CD4-positive, alpha-beta T cell treated with Interferon alpha-2 for 1 hour (primary cell): Measurements from ENCODE around the gene SUGCT.

Experiments used
- DNase-seq, 2 donors: peaks; one replicate each; pipeline ENCODE4 v3.0.0-alpha.2; 2020 to 2022

SUGCT gene

DNA sequence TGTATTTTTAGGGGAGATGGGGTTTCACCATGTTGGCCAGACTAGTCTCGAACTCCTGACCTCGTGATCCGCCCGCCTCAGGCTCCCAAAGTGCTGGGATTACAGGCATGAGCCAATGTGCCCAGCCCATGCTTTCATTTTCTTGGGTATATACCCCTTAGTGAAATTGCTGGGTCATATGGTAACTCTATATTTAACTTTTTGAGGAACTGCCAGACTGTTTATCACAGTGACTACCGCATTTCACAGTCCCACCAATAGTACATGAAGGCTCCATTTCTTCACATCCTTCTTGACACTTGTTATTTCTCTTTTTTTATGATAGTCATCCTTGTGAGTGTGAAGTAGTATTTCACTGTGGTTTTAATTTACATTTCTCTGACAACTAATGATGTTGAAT, 134.0 kb downstream of the SUGCT start:
- peak; percentile 17 to 41 for DNase-seq

DNA sequence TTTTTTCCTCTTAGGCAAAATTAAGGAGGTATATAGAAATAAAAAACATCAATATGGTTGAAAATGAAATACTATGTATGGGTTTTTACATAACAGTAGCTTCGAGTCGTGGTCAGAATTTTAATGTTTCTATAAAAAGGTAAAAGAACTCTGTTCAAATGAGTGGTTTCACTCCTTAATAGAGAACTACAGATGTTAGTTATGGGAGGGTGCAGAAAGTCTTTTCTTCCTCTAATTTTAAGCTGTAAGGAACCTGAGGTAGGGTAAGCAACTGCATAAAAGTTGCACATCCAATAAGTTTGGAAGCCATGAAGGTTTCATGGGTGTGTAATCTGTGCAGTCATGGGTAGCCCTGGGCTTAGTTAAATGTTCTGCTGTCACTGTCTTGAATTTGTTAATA, 141.3 kb downstream of the SUGCT start:
- no peak for DNase-seq

DNA sequence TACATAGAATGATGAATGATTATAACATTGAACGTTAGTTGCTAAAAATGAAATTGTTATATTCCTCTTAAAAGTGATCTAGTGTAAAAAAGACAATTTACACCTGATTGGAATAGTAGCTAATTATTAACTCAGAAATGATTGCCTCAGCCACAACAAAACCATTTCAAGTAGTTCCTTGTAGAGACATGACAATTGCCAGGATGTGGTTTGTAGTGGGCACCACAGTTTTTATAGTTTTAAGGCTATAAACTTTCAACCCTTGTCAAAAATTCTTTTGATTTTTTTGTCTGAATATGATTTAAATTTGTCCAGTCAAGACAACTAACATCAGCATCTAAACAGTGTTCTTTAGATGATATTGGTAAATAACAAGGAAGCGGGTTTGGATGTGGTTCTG, 145.2 kb downstream of the SUGCT start:
- DNase-seq = no peak

DNA sequence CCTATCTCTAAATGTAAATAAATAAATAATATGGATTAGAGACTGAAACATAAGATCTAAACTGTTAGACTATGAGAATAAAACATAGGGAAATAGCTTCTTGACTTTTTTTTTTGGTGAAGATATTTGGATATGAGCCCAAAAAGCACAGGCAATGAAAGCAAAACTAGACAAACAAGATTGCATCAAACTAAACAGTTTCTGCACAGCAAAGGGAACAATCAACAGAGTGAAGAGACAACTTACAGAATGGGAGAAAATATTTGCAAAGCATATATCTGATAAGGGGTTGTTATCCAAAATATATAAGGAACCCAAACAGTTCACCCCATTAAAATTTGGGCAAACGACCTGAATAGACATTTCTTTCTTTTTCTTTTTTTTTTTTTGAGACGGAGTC, 148.1 kb downstream of the SUGCT start:
- no peak for DNase-seq

DNA sequence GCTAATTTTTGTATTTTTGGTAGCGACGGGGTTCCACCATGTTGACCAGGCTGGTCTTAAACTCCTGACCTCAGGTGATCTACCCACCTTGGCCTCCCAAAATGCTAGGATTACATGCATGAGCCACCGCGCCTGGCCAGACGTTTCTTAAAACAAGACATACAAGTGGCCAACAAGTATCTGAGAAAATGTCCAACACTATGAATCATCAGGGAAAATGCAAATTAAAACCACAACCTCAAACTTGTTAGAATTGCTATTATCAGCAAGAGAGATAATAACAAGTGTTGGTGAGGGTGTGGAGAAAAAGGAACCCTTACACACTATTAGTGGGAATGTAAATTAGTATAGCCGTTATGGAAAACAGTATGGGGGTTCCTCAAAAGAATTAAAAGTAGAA, 148.6 kb downstream of the SUGCT start:
- DNase-seq = no peak

DNA sequence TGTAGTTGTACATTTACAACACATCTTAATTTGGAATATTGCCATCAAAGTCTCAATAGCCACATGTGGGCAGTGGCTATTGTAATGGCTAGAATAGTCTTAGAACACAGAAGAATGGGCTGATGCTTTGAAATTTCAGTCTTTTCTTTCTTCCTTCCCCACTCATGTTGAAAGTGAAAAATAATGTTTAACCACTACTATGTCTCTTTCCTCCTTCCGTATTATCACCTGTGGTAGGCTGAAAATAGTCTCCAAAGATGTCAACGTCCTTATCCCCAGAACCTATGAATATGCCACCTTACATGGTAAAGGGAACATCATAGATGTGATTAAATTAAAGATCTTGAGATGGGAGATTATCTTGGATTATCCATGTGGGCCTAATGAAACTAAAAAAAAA, 154.0 kb downstream of the SUGCT start:
- DNase-seq = no peak

DNA sequence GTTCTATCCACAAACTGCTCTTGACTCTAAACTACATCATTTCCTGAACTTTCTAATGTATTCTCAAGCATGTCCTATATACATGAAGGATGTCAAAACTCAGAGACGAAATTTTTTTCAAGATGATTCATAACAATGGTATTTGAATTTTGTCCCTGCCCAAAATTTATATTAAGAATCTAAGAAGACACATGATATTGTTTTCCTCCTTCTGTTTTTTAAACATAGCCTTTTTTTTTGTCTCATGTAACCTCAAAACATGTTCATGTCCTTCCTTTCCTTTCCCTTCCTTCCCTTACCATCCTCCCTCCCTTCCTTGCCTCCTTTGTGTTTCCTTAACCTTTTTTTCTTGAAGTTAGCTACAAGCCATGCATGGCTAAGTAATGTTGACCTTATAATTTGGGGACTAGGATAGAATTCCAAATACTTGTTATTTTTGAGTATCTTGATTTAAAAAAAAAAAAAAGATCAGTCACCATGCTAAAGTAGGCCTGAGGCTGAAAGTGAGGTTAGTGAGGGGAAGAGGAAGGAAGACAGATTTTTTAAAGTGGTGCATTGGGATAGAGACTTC, 163.0 kb downstream of the SUGCT start:
- DNase-seq = no peak

DNA sequence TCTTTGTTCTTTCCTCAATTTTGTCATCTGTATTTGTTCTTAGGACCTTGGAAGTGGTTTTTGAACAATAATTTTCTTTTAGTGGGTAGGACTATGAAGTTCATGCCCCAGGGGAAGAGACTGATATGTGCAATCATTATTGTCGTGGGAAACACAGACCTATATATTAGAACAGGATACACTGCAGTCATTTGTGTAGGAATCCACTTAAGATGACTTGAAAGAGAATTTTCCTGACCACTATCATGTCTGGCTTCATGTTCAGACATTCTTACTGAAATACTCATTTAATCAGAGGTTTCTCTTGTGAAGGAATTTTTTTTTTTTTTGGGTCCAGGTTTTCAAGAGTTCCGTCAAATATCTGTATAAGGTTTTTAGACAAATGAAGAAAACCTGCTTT, 163.6 kb downstream of the SUGCT start:
- DNase-seq = no peak

DNA sequence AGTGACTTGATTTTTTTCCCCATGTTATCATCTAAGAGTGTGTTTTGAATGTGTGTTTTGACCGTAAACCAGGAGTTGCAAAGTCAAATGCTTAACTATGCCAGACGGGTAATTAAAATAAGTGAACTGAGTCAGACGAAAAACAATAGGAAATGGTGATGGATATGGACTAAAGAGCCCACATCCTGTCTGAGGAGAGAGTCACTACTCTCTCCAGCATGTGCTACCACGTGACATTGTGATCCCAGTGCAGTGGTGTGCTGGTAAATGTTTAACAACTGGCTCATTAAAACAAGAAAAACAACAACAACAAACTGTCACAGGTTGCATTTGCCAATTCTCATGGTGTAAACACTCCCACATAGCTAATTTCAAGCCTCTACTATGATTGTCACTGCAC, 164.3 kb downstream of the SUGCT start:
- DNase-seq = no peak

DNA sequence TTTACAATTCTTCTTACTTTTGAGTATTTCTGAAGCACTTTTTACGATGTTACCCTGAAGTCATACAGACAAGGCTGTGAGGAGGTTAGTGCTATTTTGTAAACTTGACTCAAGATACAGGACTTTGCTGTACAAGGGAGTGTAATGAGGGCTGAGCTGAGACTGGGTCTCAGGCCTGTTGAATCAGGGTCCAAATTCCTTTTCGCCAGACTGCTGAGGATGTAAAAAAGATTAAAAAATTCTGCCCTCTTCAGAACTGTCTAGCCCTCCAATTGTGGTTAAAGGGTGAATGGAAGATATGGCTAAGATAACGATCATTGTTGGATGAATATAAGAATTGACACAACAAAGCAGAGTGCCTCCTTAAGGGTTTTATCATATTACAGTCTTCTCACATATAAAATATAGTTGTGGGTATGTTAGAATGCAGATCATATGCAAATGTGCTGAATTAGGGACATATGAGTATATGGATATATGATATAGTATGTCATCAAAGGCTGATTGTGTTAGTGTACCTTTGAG, 165.4 kb downstream of the SUGCT start:
- no peak for DNase-seq

DNA sequence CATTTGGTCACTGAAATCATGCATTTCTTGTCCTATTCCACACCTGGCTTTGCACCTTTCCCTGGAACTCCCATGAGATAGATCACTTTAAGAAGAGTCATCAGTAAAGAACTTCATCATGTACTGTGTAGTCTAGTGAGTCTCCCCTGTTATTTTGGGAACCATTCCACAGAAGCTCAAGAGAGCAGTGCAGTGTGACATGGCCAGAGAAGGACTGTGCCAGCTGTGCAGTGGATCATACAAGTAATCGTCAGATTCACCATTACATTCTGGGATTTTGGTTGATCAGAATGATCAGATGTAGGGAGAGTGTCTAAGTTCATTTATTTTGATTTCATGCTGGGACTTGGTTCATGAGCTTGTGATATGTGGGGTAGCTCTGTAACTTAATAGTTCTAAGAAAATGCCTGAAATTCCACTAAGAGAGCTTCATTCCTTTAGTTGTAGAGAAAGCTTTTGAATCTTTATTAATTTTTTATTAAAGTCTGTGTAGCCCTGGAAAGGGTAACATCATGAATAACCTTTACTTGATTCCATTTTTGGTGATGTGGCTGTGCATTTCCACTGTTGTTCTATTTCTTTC, 166.8 kb downstream of the SUGCT start:
- no peak for DNase-seq

DNA sequence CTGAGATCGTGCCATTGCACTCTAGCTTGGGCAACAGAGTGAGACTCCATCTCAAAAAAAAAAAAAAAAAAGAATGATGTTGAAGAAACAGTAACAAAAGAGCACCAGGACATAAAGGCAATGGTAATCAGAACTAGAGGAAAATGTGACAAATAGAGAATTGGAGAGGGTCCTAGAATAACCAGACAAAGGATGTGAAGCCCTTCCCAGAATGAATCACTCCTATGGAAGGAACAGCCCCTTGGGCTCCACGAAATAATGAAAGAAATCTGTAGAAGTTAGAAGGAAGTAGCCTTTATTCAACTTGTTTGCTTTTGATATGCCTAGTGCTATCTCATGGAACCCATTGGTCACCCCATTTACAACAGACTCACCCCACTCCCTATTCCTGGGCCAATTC, 169.2 kb downstream of the SUGCT start:
- DNase-seq = no peak

DNA sequence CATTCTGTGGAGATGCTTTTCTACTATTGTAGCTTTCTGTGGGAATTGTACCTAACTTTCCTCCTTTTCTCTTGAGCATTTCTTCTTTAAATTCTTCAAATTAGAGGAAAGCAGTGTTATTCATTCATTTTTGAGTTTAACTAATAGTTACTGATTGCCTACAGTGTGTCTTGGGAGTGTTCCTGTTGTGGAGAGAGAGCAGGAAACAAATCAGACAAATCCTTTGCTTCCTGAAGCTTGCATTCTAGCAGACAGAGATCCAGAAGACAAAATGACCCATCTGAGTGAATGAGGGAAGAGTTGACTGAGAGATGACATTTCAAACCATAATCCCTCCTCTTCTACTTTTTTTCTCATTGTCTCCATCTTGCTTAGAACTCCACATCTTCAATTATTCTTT, 170.4 kb downstream of the SUGCT start:
- DNase-seq = no peak

DNA sequence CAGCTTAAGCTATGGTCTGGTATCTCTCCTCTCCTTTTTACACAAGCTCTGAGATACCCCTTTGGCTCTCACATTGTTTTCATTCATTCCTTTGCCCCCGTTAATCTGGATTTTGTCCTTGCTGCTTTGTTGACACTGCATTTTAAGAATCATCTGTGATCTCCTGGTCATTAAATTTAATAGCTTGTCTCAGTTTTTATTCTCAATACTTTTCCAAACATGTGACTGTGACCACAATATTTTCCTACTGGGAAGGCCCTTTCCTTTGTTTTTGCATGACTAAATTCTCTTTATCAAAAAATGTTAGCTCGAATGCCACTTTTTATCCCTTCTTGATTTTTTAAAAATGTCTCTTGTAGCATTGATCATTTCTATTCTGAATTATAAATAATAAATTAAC, 171.2 kb downstream of the SUGCT start:
- no peak for DNase-seq

DNA sequence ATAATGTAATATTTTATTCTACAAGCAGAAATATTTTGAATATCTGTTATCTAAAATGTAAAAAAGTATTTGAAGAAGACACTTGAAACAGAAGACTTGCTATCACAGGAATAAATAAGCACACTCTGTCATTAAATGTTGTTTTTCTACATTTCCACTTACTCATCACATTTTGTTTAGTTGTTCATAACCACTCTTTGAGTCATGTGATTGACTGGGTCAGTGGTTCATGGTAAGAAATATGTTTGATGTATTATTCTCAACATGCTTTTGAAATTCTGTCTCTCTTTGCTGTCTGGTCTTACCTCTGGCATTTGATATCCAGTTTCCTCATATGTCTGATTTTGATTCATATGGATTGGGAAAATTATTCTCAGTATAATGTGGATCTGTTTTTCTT, 171.8 kb downstream of the SUGCT start:
- DNase-seq = no peak

DNA sequence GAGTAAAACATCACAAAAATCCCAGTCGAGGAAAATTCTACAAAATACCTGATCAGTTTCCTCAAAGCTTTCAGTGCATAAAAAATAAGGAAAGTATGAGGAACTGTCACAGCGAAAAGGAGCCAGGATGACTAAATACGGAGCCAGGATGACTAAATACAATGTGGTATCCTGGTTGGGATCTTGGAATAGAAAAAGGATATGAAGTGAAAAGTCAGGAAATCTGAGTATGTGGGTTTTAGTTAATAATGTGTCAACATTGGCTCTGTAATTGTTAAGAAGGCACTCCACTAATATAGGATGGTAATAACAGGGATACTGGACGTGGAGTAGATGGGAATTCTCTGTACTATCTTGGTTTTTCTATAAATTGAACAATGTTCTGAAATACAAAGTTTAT, 175.5 kb downstream of the SUGCT start:
- no peak for DNase-seq

DNA sequence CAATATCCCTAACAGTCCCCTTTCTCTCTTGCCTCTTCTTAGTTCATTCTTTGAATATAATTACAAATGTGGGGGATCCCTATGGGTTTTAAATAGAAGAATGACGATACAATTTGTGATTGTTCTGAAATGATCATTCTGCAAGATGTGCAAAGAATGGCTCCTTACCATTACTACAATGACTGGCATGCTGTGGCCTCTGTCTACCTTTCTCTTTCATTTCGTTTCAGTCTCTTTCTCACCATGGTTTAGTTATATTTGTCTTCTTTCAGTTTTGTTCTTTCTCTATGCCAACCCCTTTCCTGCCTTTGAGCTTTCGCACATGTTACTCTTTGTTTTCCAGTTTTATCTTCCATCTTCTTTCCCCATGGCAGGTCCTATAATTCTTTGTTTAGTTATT, 176.5 kb downstream of the SUGCT start:
- no peak for DNase-seq

DNA sequence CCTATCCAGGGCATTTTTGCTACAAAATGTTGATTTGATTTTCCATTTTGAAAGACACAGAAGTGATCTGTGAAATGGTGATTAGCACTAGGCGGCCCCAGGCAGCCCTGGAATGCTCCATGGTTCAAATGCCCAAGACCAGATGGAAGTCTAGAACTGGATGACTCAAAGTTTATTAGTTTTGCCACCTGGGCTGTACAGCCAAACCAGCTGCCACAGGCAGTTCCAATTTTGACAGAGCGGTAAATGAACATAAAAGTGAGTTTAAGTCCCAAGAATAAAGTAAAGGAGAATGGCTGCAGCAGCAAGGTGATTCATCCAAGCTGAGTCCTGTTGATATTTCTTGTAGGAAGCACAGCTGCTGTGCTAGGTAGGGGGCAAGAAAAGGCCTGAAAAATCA, 180.5 kb downstream of the SUGCT start:
- no peak for DNase-seq

DNA sequence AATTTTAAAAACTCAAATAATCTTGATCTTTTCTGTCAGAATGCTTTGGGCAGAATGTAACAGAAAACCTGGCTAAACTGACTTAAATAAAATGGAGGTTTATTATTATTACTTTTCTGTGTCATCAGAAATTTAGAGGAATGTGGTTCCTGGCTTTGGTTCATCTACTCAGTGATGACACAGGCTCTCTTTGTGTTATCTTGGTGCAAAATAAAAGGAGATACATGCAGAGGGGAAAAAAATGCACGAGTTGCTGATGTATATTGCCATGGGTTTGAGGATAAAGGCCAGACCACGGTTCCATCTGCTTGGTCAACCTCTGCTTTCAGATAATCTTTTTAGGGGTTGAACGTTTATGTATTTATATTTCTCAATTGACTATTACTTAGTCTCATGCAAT, 181.4 kb downstream of the SUGCT start:
- DNase-seq = no peak

DNA sequence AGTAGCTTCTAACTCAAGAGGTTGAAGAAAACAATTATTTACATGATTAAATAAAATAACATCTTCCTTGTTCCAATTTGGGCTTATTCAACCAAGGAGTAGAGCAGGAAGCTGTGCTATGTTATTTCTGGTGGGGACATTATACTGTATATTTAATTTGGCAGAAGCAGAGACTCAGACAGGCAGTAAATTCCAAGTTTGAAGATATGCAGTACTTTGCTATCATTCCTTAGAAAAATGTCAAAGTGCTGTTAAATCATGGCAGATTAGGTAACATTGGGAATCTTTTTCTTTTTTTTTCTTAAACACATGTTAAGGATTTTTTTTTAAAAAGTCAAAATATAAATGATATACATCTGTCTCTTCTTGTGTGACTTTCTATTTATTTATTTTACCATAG, 190.1 kb downstream of the SUGCT start:
- DNase-seq = no peak

DNA sequence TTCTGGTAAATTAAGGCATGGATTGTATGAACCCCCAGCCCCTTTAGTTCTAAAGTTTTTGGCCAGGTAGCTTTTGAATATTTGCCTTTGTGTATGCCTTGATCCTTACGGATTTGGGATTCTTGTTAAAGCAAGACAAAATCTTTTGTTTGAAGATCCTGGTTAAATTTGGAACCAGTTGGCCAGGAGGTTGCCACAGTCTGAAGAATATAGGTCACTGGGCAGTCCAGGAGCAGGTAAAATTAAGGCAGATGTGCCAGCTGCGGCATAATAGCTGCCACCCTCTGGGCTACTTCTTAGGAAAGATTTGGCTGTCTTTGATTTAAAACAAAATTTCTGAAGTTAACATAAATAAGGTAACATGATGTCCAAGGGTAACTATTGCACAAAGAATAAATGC, 192.3 kb downstream of the SUGCT start:
- no peak for DNase-seq

DNA sequence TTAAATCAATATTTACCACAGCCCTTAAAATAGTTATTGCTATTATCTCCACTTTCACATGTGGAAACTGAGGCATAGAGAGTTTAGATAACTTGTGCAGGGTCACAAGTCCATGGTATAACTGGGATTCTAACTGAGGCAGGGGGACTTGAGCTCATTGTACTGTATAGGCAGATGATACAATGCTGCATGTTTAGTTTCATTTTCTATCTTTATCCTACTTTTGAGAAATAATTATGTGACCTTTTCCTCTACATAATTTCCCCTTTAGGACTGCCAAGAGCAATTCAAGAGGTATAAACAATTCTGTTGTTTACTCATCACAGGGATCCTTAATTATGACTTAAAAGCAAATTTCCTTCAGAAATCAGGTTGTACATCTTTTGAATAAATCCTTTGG, 193.1 kb downstream of the SUGCT start:
- DNase-seq = no peak

DNA sequence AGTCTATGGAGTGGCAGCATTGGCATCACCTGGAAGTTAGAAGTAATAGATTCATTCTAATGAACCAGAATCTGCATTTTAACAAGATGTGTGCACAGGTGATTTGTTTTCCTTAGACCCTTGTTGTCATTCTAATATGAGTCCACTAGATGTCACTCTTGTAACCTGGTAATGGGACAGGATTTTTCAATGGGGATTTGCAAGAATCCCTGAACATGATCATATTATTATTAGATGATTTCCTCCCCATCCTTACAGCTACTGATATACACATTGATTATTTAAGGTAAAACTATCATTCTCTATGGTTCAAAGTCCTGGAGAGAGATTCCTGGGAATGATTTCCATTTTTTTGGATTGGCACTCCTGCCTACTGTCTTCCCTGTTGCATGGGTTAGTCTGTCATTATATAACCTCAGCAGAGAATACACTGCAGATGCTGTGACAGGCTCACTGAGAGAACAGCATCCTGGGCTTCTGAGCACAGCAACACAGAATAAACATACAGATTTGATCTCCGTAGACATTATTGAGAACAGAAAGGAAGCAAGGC, 194.9 kb downstream of the SUGCT start:
- peak in 1 of 2 donors; percentile 26 for DNase-seq

DNA sequence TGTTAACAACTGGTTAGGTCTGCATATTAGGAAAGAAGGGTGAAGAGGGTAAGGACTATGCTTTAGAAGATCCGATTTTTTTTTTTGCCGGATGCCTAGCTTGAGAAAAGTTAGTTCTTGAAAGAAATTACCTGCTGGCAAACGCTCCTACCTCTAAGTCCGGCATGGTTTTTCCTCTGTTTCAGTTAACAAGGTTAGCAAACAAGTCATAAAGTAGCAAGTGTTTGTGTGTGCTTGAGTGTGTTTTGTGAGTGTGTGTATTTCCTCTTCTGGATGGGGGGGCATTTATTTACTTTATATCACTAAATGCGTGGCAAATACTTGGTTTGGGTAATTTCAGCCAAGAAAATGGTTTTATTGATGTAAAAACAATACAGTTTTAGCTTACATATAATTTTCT, 195.6 kb downstream of the SUGCT start:
- no peak for DNase-seq

DNA sequence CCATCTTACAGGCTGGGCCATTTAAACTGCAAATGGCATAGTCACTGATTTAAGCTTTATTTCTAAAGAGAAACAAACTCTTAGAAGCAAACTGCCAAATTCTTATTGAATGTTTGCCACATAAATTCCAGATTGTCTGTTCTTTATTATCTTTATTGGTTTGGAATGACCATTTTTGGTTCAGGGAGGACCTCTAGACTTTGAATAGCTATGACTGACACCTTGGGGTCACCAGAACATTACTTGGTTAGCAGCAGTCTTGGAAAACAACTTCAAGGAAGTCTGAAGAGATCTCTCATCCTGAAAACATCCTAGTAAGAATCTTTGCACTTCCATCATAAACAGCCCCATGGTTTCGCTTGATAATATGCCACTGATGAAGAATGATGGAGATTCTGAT, 197.1 kb downstream of the SUGCT start:
- DNase-seq = no peak
